LoVo (cell line): ENCODE results near the gene PPP2R2D.
"Not testable (repeated sequence)": the region's sequence is repeated elsewhere in the genome, so short reads cannot be mapped to it uniquely, and the experiment has no call there.

Experiments
- DNase-seq: peaks from one replicate; pipeline ENCODE4 v3.0.0-alpha.2; 2016; ENCODE audit warnings: low spot score

Gene PPP2R2D

DNA sequence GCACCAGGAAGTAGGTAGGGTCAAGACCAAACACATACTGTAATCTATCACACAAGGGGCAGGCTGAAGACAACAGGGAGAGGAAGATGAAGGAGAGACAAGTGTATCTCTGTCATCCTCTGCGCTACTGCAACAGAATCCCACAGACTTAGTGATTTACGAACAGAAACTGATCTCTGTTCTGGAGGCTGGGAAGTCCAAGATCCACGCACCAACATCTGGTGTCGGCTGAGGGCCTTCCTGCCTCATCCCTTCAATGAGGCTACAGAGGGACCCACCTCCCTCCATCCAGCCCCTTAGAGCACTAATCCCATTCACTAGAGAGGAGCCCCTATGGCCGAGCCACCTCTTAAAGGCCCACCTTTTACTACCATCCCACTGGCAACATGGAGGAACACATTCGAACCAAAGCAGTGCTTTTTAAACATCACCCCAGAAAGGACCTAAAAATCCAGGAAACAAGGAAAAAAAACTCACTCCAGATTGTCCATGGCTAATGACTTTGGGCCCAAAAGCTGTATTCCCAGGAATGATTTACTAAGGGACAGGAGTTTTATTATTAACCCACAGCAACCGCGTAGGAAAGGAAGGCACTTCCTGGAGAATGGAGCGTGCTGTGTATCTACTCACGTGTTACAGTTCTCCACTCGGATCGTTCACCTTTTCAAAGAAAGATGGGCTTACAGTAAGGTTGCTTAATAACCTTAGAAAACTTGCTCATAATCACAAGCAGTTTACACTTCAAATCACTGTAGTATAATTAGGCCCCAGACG is 76.7 kb downstream of the PPP2R2D start:
- no peak for DNase-seq

DNA sequence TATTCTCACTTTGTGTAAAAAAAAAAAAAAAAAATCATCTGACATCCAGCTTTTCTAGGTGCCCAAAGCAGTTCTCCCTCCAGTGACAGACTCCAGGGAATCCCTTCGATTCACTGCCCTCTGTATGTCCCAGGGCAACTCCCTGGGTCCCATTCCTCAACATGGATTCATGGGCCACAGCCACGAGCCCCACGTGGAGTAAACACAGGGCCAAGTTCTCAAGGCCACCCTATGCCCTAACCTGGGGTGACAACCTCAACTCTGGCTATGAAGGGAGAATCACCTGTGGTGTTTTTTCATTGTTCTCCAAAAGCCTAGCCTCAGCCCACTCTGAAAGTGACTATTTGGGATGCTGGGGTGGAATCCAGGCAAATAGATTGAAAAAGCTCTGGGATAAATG is 77.6 kb downstream of the PPP2R2D start:
- DNase-seq = no peak

DNA sequence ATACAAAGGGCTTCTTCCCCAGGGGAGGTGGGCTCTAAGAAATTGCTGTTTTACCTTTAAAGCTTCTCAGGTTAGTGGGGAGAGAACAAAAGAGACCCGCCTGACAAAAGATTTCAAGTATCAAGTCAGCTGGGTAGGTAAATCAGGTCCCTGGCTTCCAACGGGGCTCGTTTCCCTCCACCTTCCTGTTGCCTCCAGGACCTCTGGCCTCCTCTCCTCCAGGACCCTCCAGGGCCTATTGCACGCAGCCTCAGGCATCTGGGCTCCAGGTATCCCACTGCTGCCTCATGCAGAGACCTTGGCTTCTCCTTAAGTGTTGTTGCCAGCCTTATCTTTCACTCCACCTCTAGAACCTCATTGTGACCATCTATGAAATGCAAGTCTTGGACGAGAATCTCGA is 78.0 kb downstream of the PPP2R2D start:
- DNase-seq = no peak

DNA sequence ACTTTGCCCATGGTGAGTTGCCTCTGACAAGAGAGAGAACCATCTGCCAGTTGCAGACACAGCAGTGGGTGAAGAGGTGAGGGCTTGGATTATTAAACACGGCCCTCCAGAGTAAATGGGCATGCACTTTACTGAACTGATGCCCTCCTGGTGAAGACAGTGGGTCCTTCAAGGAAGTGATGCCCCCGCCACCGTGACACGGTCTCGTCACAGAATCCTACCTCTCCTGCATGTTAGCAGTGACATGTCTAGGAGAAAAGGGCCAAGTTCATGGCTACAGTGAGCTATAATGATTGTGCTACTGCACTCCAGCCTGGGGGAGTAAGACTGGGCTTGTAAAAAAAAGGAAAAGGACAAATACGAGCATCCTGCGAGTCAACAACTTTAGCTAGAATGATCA is 78.5 kb downstream of the PPP2R2D start:
- no peak for DNase-seq

- no peak for DNase-seq
Observed at GRCh38 chr10:131979821-131980270, 79.0 kb downstream of the PPP2R2D start.

DNA sequence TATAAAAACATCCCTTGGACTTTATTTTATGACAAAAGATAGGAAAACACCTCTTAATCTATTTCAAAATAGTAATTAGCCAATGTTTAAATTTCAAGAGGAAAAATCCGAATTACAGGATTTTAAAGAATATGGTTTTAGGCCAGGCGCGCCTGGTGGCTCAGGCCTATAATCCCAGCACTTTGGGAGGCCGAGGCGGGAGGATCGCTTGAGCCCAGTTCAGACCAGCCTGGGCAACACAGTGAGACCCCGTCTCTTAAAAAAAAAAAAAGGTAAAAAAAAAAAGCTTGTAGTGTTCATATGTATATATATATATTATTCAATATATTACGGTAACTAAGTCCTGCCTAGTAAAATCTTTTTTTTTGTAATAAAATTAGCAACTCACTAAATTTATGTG is 79.5 kb downstream of the PPP2R2D start:
- DNase-seq = no peak

- no peak for DNase-seq
Observed at GRCh38 chr10:131980761-131981428, 80.1 kb downstream of the PPP2R2D start.

DNA sequence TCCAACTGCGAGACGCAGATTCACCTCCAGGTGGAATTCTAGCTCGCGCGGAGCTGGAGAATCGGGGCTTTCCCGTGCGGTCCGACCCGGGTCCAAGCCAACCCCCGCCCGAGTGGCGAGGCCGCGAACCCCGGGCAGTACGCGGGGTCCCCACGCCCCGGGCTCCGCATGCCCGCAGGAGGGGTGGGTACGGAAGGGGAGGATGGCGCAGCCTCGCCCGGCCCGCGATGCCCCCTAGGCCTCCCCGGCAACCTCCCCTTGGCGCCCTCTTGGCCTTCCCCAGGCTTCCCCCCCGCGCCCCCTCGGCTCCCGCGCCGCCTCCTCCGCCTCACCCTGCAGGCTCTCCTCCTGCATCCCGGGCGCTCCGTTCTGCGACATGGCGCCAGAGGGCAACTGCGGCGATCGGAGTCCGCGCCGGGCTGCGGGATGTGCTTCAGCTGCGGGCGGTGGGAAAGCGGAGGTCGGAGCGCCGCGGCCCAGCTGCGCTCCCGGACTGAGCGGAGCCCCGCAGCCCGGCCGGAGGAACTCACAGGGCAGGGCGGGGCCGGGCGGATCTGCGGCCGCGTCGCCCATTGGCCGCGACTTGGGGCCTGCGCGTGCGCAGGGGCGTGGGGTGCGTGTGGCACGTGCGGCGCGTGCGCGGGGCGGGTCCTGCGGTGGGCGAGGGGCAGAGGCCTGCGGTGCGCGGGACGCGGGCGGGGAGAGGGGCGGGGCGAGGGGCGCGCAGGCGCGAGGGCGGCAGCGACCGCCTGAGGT is 80.8 kb downstream of the PPP2R2D start, which contains the start of gene BNIP3:
Gene BNIP3, minus strand, starts transcription at position 495 of the 756 bp plus-strand sequence. Its CDS starts 117 bp downstream, at position 378.
- peak; percentile 71 for DNase-seq

DNA sequence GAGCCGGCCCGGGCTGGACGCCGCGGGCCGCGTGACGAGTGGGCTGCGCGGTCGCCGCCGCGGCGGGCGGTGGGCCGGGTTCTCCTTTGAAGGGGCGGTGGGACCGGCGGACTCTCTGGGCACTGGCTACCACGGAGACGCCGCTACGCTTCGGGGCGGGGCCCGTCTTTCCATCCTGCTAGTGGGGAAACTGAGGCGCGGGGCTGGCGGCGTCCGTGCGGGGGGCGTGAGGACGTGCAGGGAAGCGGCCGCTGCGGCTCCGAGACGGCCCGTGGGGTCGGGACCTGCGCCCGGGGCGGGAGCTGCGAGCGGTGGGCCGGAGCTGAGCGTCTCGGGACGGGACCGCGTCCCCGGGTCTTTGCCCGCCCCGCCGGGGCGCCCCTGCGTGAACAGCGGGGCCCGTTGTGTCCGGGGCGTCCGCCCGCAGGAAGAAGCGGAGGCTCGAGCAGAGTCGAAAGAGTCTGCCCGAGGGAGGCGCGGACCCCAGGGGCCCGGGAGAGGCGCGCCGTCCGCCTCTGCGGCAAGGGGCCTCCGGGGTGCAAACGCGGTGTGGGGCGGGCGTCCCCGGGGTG is 81.5 kb downstream of the PPP2R2D start:
- DNase-seq = no peak

DNA sequence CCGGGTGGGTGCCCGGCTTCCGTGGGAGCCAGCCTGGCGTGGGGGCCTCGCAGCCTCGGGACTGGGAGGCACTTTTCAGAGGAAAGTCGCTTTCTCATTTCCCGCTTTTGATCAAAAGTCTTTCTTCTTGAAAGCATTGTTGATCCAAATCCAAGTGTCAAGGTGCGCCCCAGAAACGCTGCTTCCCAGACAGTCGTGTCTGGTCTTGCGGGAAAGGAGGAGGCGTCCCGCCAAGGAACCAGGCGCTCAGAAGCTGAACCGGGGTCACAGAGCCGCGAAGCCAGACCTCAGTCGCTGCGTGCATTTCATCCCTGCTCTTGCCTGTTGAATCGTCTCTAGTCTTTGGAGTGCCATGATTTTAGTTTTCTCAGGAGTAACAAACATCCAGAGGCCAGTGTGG is 82.0 kb downstream of the PPP2R2D start:
- no peak for DNase-seq

DNA sequence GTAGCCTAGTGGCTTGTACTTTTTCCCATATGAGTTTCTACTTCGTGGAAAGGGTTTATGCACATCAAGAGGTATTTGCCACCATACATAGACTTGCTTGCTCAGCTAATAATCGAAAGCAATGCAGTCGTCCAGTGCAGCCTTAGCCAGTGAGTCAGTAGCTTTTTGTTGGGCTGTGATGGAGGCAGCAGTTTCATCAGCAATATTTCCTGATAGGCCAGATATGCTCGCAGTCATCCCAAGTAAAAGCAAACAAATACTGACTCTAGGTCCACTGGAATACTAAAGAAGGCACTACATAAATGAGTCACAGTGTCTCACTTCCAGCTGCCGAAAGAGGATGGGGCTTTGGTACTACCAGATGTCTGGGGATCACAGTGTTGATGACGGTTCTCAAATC is 83.0 kb downstream of the PPP2R2D start:
- DNase-seq = no peak

GRCh38 chr10:131986851-131987250 is 86.0 kb downstream of the PPP2R2D start:
- DNase-seq = not testable (repeated sequence)

DNA sequence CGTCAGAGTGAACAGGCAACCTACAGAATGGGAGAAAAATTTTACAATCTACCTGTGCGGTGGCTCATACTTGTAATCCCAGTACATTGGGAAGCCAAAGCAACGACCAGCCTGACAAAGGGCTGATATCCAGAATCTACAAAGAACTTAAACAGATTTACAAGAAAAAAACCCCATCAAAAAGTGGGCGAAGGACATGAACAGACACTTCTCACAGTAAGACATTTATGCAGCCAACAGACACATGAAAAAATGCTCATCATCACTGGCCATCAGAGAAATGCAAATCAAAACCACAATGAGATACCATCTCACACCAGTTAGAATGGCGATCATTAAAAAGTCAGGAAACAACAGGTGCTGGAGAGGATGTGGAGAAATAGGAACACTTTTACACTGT is 86.5 kb downstream of the PPP2R2D start:
- DNase-seq = not testable (repeated sequence)

DNA sequence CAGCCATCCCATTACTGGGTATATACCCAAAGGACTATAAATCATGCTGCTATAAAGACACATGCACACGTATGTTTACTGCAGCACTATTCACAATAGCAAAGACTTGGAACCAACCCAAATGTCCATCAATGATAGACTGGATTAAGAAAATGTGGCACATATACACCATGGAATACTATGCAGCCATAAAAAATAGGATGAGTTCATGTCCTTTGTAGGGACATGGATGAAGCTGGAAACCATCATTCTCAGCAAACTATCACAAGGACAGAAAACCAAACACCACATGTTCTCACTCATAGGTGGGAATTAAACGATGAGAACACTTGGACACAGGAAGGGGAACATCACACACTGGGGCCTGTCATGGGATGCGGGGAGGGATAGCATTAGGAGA is 87.0 kb downstream of the PPP2R2D start:
- DNase-seq = not testable (repeated sequence)

DNA sequence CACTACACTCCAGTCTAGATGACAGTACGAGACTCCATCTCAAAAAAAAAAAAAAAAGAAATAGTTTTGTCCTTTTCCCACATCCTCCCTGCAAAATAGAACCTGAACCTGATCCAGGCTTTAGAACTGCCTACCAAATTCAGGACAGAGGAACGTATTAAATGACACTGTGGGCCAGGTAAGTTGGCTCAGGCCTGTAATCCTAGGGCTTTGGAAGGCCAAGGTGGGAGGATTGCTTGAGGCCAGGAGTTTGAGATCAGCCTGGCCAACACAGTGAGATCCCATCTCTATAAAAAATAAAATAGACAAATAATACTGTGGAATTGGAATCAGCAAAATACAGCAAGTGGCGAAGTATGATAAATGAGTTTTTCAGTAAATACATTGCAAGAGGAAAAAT is 90.9 kb downstream of the PPP2R2D start:
- no peak for DNase-seq

DNA sequence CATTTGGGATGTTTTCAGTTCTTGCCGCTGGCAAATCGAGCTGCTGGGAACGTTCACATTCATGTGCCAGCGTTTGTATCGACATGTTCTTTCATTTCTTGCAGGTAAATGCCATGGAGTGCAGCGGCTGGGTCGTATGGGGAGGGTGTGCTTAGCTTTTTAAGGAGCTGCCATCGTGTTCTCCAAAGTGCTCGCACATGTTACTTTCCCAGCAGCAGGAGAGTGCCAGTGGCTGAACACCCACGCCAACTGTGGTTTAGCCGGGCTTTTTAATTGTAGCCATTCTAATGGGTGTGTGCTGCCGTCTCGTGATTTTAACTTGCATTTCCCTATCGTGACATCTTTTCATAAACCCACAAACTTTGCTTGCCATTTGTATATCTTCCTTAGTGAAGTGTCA is 92.5 kb downstream of the PPP2R2D start:
- no peak for DNase-seq

DNA sequence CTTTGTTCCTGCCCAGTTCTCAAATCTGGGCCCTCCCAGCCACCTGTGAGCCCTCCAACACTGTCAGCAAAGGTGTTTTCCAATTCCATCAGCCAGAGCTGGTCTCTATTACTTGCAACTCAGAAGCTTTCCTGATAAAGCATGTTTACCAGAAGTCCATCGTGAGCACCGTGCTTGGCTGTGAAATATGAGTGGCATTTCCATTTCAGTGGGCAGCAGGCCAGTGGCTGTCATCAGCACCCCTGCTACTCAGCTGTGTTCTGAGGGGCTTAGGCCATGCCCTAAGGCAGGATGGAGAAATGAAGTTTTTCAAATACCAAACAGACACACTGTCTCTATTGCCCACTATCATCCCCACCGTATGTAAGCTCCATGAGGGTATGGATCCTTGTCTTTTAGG is 93.6 kb downstream of the PPP2R2D start:
- no peak for DNase-seq

DNA sequence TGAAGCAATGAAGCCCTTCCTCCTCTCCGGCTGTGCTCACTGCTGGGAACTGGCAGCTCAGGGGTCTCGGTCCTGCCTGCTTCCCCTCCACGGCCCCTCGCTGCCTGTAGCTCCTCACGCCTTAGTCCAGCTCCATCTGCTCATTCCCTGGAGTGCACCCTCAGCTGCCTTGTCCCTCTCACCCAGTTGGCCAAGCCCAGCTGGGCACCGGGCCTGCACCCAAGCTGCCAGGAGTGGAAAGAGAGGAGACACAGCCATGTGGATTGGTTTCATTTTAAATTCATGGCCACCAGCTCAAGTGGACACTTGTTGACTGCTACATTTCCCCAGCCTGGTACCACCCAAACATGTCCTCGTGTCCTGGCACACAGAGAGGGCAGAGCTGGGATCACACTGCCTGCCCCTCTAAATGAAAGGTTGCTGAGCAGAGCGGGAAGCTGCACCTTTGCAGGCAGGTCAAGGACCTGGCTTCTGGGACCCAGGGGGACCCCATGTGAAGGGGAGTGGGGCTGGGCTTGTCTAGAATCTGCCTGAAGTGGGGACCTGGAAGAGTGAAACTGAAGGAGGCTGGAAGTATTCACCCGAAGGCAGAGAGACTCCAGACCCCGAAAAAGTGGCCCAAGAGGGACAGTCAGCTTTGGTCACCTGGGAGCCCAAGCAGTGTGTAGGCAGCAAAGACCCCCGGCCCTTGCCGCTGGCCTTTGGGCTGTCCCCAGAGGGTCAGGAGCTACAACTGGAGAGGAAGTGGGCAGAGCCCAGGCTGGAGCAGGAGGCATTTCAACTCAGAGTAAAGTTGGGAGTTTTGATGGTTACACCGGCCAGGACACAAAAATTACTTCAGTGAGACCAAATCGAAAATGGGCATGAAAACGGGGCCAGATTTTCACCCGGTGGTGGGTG is 95.9 kb downstream of the PPP2R2D start:
- DNase-seq = no peak

- peak; percentile 47 for DNase-seq
Observed at GRCh38 chr10:131997366-131998049, 96.7 kb downstream of the PPP2R2D start.

- DNase-seq = no peak
Observed at GRCh38 chr10:131998050-131998844, 97.4 kb downstream of the PPP2R2D start.
